MM.1S (cell line): Measurements from ENCODE around the gene OR10A2.
"Not testable (repeated sequence)": the region's sequence is repeated elsewhere in the genome, so short reads cannot be mapped to it uniquely, and the experiment has no call there.

Source experiments
- DNase-seq: peaks from one replicate; pipeline ENCODE4 v3.0.0-alpha.2; 2015
- H2AFZ ChIP-seq: fragments of 300-600 bp; sonication (generic); 2 replicates; pipeline ENCODE4 v1.6.0; 2016; ENCODE audit warnings: antibody characterized with exemption, low read length
- H3F3A ChIP-seq: fragments of 300-600 bp; sonication (generic); 2 replicates; pipeline ENCODE4 v1.6.1; 2016; ENCODE audit warnings: mild to moderate bottlenecking, antibody characterized with exemption, low read length, moderate library complexity, mixed read lengths; ENCODE audit not compliant: insufficient read depth
- H3K27ac ChIP-seq: fragments of 300-600 bp; sonication (generic); 2 replicates; pipeline ENCODE4 v1.5.1; 2016; ENCODE audit warnings: mild to moderate bottlenecking, low read length
- H3K27me3 ChIP-seq: fragments of 300-600 bp; sonication (generic); replicated peaks from 2 replicates; pipeline ENCODE4 v1.6.0; 2016; ENCODE audit warnings: low read length; ENCODE audit not compliant: insufficient read depth
- H3K36me3 ChIP-seq: fragments of 300-600 bp; sonication (generic); replicated peaks from 2 replicates; pipeline ENCODE4 v1.6.1; 2016; ENCODE audit warnings: mild to moderate bottlenecking, low read length, mixed read lengths; ENCODE audit not compliant: insufficient read depth
- H3K4me1 ChIP-seq: fragments of 300-600 bp; sonication (generic); 2 replicates; pipeline ENCODE4 v1.6.1; 2016; ENCODE audit warnings: low read length, mixed read lengths
- H3K4me2 ChIP-seq: fragments of 300-600 bp; sonication (generic); 2 replicates; pipeline ENCODE4 v1.6.0; 2016; ENCODE audit warnings: low read depth, low read length
- H3K4me3 ChIP-seq: fragments of 300-600 bp; sonication (generic); 2 replicates; pipeline ENCODE4 v1.5.1; 2016; ENCODE audit warnings: low read length, mixed read lengths
- H3K79me2 ChIP-seq: fragments of 300-600 bp; sonication (generic); 2 replicates; pipeline ENCODE4 v1.6.1; 2016; ENCODE audit warnings: mixed run types, low read length, mixed read lengths
- H3K9ac ChIP-seq: fragments of 300-600 bp; sonication (generic); 2 replicates; pipeline ENCODE4 v1.6.1; 2016; ENCODE audit warnings: low read length, mixed read lengths
- H3K9me2 ChIP-seq: fragments of 300-600 bp; sonication (generic); replicated peaks from 2 replicates; pipeline ENCODE4 v1.6.1; 2016; ENCODE audit warnings: mild to moderate bottlenecking, low read length, mixed read lengths; ENCODE audit not compliant: insufficient read depth
- H3K9me3 ChIP-seq: fragments of 300-600 bp; sonication (generic); replicated peaks from 2 replicates; pipeline ENCODE4 v1.6.1; 2016; ENCODE audit warnings: mild to moderate bottlenecking, low read length, mixed read lengths; ENCODE audit not compliant: insufficient read depth
- H4K20me1 ChIP-seq: fragments of 300-600 bp; sonication (generic); 2 replicates; pipeline ENCODE4 v1.6.1; 2016; ENCODE audit warnings: mild to moderate bottlenecking, low read length, moderate library complexity, mixed read lengths; ENCODE audit not compliant: insufficient read depth
- CTCF ChIP-seq: fragments of 300-600 bp; sonication (generic); IDR thresholded peaks from 2 replicates; pipeline ENCODE4 v1.5.1; 2016; ENCODE audit warnings: antibody characterized with exemption, low read length, mixed read lengths
- EZH2 ChIP-seq: fragments of 300-600 bp; sonication (generic); optimal IDR thresholded peaks from 2 replicates; pipeline ENCODE3; 2017; ENCODE audit warnings: low read depth, mild to moderate bottlenecking, antibody characterized with exemption, low read length, mixed read lengths
- EZH2phosphoT487 ChIP-seq: fragments of 300-600 bp; sonication (generic); IDR thresholded peaks from 2 replicates; pipeline ENCODE4 v1.6.1; 2018; ENCODE audit warnings: antibody characterized with exemption, low read length

Gene OR10A2

GRCh38 chr11:6882751-6883150, 19.9 kb downstream of the OR10A2 start:
- no peak for TF ChIP-seq EZH2phosphoT487
- TF ChIP-seq CTCF: no peak
- no peak for TF ChIP-seq EZH2
- no peaks in the 10 kb centered on the region for H3K9me2 ChIP-seq
- H3K9ac ChIP-seq: no peak overlapping the region

GRCh38 chr11:6887711-6888110, 24.9 kb downstream of the OR10A2 start:
- DNase-seq, H3F3A ChIP-seq, H3K27me3 ChIP-seq, H3K4me3 ChIP-seq, H3K9ac ChIP-seq, H3K79me2 ChIP-seq, H2AFZ ChIP-seq, H3K36me3 ChIP-seq, H3K9me2 ChIP-seq, H4K20me1 ChIP-seq, H3K4me1 ChIP-seq, H3K9me3 ChIP-seq, H3K27ac ChIP-seq, H3K4me2 ChIP-seq: not testable (repeated sequence)

More at GRCh38 chr11:6882751-6883150, 19.9 kb downstream of the OR10A2 start:
- Histone ChIP-seq H3F3A (no peaks in the 10 kb centered on the region), H3K4me2 (no peak overlapping the region), H3K4me3 (no peak overlapping the region), H2AFZ (no peak overlapping the region), H3K27me3 (no peaks in the 10 kb centered on the region), H3K9me3 (no peaks in the 10 kb centered on the region), H3K79me2 (no peaks in the 10 kb centered on the region), H4K20me1 (no peaks in the 10 kb centered on the region), H3K36me3 (no peaks in the 10 kb centered on the region), H3K4me1 (no peaks in the 10 kb centered on the region), H3K27ac (no peak overlapping the region)
- DNase-seq: no peak

GRCh38 chr11:6888830-6889229, 26.0 kb downstream of the OR10A2 start:
- H4K20me1 ChIP-seq: no peaks in the 10 kb centered on the region
- H3K79me2 ChIP-seq: no peaks in the 10 kb centered on the region
- H3K4me1 ChIP-seq: no peaks in the 10 kb centered on the region
- H3F3A ChIP-seq: no peaks in the 10 kb centered on the region
- no peak overlapping the region for H3K27ac ChIP-seq
- H3K27me3 ChIP-seq: no peaks in the 10 kb centered on the region
- H3K36me3 ChIP-seq: no peaks in the 10 kb centered on the region
- H3K9me2 ChIP-seq: no peaks in the 10 kb centered on the region
- DNase-seq: no peak
- no peaks in the 10 kb centered on the region for H3K9me3 ChIP-seq
- no peak overlapping the region for H2AFZ ChIP-seq
- TF ChIP-seq EZH2: no peak
- TF ChIP-seq CTCF: no peak
- TF ChIP-seq EZH2phosphoT487: no peak
- no peak overlapping the region for H3K9ac ChIP-seq
- H3K4me2 ChIP-seq: no peak overlapping the region
- H3K4me3 ChIP-seq: no peak overlapping the region

GRCh38 chr11:6889835-6890234, 27.0 kb downstream of the OR10A2 start:
- no peak for TF ChIP-seq CTCF
- TF ChIP-seq EZH2: no peak
- TF ChIP-seq EZH2phosphoT487: no peak
- Histone ChIP-seq H3K79me2 (no peaks in the 10 kb centered on the region), H3K36me3 (no peaks in the 10 kb centered on the region), H3K27ac (no peak overlapping the region), H3F3A (no peaks in the 10 kb centered on the region), H3K4me2 (no peak overlapping the region), H4K20me1 (no peaks in the 10 kb centered on the region), H3K9ac (no peak overlapping the region), H3K9me3 (no peaks in the 10 kb centered on the region), H3K27me3 (no peaks in the 10 kb centered on the region), H3K4me3 (no peak overlapping the region), H2AFZ (no peak overlapping the region), H3K4me1 (peaks cover under 1% of the 10 kb centered on the region), H3K9me2 (no peaks in the 10 kb centered on the region)
- no peak for DNase-seq
